Measurements from ENCODE around the gene BCR.

GRCh38 chr22:23274891-23275694 lies 94.8 kb downstream of the BCR start:
- TF ChIP-seq CHD1 (IDR thresholded peaks at IDR 0.05; ENCODE audit: low read depth, low read length) = no peak
- no peak for TF ChIP-seq POLR2A (IDR thresholded peaks at IDR 0.05; ENCODE audit: low read depth, low read length)
- TF ChIP-seq MAZ (IDR thresholded peaks at IDR 0.05; ENCODE audit: borderline replicate concordance, low read depth, low read length) = no peak
- TF ChIP-seq CTCF (conservative IDR thresholded peaks at IDR 0.05; ENCODE audit: low read depth, low read length) = no peak
- no peak for TF ChIP-seq MAFK (IDR thresholded peaks at IDR 0.05; ENCODE audit: low read depth, low read length)
- no peak for TF ChIP-seq RAD21 (IDR thresholded peaks at IDR 0.05; ENCODE audit: low read length)
- TF ChIP-seq SMC3 (IDR thresholded peaks at IDR 0.05; ENCODE audit: low read depth, low read length) = no peak
- TF ChIP-seq BHLHE40 (IDR thresholded peaks at IDR 0.05; ENCODE audit: low read depth, low read length) = no peak

Measured in IMR-90 (cell line).